OCI-M2 (cell line): ENCODE measurements around the gene IL6ST.

Experiments used
- DNase-seq: peaks from one replicate; lab custom pipeline; 2025; ENCODE audit not compliant: unreplicated experiment; lab: John Stamatoyannopoulos, UW

The IL6ST gene

DNA sequence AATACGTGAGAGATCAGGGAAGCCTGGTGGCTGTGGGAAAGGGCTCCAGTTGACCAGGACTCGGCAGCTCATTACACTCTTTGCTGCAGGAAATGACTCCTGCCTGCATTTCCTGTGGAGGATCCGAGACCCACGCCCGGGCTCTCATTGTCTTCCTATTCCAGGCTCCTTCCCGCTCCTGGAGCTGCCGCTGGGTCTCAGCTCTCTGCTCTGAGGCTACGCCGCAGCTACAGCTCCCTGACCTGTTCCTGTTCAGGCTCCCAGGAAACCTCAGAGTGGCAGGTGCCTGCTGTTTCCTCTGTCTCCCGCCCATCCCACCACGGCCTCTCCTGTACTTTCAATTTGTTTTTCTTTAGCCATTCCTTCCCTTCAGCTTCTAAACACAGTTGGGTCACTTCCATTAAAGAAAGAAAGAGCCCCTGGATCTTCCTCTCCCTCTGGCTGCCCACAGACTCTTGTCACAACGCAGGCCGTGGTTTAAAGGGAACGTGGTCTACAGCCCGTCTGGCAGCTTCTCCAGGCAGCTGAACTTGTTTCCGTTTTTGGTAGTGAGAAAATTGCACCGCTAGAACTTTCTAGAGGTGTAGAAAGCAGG, 71.5 kb downstream of the IL6ST start:
- DNase-seq: no peak

DNA sequence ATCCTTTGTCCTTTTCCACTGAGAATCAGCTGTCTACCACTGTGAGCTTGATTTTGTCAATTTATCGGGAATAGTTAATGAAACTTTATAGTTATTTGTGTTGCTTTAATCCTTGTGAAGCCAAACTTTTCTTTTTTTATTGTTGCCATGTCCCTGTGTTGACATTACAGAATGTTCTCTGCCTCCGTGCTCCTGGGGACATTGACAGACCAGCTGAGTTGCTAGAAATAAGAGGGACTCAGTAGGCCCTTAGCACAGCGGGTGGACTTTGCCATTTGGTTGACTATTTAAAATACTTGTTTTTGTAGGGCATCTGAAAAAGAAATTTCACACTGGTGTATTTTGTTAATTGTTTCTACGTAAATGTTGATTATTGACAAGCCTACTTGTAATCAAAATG, 73.1 kb downstream of the IL6ST start:
- DNase-seq: no peak

DNA sequence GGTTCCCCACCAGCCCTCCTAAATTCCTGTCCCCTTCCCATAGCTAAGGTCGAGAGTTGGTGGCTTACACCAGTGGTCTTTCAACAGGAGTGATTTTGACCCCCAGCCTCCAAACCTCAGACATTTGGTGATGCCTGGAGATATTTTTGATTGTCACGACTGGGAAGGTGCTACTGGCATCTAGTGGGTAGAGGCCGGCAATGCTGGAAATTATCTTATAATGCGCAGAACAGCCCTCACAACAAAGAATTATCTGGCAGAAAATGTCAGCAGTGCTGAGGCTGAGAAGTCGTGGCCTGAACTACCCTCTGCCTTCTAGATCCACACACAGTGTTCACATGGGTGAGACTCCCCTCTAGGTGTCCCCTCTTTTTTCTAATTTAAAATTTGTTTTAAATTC, 74.0 kb downstream of the IL6ST start:
- no peak for DNase-seq

DNA sequence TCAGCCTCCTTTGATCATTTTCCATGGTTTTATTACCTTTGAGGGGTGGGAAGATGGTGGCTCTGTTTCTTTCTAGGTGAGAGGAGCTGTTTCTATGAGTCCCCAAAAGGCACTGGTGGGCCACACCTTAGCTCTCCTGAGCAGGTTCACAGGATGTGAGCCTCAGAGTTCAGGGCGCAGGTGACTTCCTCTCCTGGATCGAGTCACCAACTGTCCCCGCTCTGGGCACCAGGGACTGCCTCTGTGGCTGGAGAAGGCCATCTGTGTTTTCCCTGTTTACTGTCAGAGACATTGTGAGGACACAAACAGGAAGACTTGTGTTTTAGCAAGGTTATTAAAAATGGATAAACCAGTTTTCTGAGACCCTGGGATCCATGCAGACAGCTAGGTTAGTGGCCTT, 75.1 kb downstream of the IL6ST start:
- no peak for DNase-seq

DNA sequence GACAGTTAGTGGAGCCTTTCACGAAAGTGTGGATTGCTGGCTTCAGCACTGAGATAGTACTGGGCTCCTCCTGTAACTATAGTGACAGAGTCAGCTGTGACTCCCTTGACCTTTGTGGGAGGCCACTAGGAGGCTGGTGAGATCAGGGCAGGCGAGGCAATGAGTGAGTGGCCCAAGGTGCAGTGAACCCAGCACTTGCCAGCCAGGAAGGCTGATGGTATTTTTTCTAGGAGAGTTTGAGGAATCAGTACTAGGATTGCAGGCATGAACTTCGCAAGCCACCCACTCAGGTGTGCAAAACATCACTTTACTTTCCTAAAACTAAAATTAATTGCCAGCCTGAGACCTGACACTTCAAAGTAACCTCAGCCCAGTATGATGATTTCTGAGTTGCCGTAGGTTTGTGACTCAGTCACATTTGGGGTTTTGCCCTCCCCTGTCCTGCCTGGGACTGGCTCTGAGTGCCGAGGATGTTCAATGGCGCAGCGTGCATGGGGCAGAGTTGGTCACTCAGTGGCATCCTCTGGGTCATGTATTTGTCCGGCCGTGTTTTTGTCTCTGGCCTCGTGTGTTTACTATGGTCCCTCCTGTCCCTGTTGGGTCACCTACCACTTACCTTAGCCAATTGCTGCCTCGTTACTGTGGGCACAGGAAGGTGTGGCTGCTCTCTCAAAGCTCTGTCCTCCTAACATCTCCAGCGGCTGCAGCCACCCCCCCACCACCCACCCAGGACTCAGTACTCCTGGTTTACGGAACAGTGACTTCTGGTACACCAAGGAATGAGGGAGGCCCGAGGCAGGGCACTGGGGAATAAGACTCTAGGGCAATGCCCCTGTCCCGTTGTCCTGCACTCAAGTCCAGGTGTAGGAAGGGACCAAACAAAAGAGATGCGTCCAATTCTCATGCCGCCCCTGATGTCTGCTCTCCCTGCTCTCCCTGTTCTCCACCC, 76.4 kb downstream of the IL6ST start:
- DNase-seq: no peak

DNA sequence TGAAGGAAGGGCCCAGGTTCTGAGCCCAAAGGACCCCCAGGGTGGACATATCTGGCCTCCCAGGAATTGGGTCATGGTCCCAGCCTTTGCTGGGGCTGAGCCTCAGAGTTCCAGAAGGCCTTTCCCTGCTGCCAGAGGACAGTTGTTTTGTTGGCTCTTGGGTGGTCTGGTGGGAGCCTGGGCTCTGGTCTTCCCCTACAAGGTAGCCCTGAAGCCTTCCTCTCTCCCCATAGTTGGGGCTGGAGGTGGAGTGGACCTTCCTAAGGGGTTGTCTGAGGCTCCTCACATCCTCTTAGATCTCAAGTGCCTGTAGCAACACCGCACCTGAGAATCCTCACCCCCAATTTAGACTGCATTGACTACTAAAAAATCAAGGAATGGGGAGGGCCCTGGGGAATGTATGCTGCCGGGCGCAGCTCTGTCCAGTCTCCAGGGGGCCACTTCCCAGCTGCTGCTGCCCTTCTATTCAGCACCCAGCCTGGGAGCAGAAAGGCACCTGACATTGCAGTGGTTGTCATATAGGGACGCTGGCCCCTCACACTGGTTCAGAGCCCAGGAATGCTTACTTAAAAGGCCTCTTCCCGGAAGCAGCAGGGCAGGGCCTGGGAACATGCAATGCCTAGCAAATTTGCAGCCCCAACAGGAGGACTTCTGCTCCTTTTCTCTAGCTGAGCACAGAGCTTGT, 77.2 kb downstream of the IL6ST start:
- no peak for DNase-seq

DNA sequence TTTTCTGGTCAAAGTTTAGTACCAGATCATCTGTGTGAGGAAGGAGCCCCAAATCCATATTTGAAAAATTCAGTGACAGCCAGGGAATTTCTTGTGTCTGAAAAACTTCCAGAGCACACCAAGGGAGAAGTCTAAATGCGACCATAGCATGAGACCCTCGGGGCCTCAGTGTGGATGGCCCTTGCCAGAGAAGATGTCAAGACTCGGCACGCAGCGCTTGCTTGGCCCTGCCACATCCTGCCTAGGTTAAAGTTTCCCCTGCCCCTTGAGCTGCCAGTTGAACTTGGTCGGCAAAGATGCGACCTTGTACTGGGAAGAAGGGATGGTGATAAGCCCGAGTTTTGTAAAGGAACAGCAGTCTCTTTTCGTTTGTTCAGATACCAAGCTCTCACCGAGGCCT, 77.8 kb downstream of the IL6ST start:
- DNase-seq: no peak

DNA sequence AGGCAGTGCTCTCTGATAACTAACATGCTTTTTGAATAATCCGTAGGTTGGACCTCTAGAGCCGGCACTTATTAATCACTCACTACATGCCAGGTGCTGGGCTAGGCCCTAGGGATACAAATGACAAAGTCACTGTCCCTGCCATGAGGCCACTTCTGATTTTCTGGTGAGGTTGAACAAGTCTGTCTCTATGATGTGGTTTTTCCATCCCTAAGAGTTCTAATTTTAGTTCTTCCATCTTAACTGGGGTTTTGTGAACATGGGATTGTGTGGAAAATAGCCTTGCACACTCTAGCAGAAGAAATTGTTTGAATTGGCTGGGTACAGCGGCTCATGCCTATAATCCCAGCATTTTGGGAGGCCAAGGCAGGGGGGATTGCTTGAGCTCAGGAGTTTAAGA, 79.0 kb downstream of the IL6ST start:
- DNase-seq: no peak

DNA sequence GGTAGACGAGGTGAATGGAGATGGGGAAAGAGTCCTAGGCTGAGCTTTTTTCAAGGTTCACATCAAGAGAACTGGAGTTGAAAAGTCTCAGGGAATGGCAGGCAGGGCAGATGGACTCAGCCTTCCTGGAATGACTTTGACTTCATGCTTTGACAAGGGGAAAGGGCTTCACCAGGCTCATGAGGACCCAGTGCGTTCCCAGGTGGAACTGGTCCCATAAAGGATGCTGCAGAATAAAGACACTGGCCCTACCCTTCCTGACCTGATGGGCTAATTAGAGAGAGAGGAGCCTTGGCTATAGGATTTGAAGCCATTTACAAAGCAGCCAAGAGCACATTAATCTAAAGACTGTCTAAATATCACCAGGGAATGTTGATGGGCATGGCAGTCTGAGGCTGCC, 79.8 kb downstream of the IL6ST start:
- DNase-seq: no peak

DNA sequence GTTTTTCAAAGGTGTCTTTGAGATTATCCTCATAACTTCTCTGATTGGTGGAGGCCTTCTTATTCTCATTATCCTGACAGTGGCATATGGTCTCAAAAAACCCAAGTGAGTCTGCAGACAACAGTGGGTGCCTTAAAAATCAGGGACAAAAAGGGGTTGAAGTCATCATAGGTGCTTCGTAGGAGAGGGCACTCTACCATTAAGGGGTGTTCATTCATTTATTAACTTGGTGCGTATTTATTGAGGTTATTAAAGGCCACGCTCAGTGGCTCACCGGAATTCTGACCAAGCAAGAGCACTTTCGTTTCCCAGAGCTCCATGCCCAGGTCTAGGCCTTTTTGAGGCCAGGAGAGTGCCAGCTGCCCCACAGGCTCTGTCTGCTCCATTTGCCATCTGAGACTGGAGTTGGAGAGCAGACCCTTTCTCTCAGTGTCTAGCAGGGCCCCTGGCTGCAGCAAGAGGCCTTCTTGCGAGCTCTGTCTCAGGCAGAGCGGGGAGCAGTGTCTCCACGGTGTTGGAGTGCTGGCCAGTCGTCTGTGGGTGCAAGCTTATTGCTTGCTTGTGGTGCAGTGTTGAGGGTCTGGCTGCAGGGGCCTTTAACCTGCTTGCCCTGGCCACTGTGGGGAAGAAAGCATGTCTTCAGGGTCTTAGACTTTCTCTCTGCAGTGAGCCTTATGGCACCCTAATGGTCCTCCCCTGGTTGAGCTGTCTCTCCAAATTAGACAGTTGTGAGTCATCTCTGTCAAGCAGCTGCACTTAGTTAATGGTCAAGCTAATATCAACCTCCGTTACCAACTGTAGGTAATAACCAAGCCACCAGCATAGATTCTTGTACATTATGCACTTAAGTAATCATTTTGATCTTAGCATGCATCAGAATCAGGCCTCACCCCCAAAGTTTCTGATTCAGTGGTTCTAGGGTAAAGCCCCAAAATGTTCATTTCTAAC, 81.0 kb downstream of the IL6ST start:
- DNase-seq: no peak

DNA sequence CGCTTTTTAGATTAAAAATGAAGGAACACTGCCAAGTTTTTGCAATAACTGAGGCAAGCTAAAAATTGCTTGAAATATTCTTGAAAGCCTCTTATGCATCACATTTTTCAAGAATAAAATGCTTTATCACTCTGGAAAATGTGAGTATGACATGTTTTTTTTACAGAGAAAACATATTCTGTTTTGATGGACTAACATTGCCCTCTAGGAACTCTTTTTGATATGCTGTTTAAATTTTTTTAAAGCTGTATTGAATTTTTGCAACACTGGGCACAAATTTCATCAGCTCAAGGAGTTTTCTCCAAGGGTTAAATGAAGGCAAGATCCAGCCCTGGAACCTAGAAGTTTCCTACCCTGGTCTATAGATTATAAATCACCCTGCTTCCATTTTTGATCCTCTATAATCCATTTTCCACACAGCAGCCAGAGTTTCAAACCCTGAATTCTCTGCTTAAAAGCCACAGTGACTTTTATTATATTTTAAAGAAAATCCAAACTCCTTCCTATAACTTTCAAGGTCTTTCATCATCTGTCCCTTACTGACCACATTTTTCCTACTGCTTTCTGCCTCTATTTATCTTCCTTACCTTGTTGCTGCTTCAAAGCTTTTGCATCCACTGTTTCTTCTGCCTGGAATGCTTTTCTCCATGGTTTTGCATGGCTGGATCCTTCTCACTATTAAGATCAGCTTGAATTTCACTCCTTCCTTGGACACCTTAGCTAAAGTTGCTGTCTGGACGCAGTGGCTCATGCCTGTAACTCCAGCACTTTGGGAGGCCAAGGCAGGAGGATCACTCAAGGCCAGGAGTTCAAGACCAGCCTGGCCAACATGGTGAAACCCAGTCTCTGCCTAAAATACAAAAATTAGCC, 82.7 kb downstream of the IL6ST start:
- DNase-seq: no peak

DNA sequence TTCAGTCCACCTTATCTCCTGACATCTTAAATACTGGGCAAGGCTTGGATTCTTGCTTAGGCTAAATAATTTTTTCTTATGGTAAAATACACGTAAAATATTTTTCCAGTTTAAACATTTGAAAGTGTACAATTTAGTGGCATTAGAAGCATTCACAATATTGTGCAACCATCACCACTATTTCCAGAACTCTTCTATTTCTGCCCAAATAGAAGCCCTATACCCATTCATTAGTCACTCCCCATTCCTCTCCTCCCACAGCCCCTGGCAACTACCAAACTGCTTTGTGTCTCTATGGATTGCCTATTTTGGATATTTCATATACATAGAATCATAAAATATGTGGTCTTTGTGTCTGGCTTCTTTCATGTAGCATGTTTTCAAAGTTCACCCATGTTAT, 86.0 kb downstream of the IL6ST start:
- no peak for DNase-seq

DNA sequence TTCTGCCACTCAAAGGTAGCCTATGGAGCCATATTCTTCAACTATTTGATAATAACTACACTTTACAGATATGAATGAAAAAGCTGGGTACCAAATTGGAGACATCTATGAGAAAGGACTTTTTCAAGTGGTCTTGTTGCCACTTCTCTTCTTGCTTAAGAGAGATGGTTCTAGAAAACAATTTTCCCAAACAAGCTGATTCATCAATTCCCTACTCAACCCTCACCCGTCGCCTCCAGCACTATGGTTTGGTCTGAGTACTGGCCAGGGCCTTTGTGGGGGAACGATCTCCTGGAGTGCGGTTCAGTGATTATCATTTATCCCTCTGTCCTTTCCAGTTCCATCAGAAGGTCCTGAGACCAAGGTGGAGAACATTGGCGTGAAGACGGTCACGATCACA, 86.8 kb downstream of the IL6ST start:
- no peak for DNase-seq

DNA sequence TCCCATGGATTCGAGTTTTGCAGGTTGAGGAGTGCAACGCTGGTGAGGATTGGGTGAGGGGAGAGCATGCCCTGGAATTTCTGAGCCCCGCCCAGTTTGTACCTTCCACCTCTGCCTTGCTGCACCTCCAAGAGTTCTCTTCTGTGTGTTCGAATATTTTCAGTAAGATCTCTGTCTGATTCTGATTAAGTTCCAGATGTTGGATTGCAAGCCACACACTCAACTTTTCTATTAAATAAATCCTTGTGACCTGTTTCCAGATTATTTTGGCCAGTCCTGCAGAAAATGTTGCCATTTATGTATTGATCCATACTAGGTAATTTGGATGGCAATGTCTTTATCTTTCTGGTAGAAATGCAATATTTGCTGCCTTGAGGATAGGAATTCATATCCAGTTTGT, 89.5 kb downstream of the IL6ST start:
- DNase-seq: no peak

DNA sequence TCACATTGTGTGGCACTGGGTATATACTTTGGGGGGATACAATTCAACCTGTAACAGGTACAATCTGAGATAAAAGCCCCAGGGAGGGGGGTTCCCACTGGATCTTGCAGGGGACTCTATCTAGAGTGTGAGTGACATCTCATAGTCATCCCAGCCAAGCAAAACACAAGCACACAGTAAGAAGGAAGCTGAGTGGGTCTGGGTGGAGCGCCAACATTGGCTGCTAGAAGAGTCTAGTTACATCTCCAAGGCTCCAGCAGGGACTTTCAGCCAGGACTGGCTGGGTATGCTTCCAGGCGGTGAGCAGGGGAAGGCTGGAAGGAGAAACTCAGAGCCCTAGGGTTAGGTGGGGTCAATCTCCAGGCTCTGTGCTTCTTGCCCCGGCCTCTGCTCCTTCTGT, 90.6 kb downstream of the IL6ST start:
- no peak for DNase-seq

DNA sequence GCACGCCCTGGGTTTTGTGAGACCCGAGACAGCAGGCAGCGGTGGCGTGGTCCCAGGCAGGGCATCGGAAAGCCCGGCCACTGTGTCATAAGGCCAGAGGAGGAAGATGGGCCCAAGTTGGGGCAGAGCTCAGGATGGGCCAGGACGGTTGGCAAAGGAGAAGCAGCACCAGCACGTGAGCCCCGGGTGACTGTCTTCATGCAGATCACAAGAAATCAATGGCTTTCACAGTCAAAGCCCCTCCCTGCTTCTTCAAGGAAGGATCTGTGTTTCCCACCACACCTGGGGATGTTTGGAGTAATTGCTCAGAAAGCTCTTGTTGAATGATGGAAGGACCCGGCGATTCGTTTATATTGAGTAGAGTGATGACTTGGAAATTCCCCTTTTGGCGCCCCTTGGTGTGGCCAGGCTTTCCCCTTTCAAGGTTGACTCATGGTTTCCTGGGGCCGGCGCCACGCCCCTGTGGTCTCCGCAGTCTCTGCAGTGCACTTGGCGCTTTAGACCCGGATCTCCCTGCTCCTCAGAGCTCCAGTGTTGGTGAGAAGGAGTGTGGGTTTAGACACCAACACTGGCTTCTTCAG, 91.6 kb downstream of the IL6ST start:
- DNase-seq: no peak

DNA sequence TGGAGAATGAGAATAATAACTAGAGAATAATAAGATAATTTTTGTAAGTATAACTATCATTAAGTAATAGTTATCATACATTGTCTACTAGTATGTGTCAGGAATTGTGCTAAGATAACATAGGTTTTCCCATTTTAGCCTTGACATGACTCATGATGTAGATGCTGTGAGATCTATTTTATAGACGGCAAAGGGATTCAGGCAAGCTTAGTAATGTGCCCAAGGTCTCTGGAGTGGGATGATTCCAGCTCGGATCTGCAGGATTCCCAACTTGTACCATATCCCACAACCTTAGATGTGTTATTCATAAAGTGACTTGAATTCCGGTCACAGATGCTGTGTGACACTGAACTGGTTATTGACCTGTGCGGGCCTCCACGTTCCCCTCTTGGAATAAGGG, 92.1 kb downstream of the IL6ST start:
- no peak for DNase-seq

DNA sequence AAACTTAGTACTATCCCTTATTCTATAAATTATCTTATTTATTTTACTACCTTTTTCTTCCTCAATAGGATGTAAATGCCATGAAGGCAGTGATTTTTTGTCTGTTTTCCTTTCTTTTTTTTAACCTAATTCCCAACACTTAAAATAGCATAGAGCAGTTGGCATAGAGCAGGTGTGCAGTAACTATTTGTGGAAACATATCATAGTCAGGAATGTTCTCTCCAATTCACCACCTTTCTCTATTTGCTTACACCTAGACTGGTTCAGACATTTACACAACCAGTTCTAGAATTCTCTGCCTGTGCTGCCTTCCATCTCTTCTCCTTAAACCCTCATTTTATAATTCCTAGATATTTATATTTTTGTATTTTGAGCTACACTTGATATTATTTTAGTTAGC, 94.0 kb downstream of the IL6ST start:
- DNase-seq: no peak

DNA sequence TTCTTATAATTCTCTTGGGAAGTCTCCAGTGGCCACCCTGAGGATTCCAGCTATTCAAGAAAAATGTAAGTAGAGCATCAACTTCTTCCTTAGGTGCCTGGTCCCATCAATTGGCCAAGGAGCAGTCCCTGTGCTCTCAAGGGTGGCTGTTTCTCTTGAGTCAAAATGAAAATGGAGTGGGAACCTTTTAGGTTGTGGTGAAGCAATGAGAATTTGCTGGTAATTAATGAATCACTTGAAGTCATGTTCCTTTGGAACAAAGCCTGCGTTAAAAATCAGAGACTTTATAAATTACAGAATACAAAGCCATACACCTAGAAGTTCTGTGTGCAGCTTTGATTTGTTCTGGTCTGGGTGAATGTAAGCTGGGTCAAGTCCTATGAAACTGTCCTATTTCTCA, 94.7 kb downstream of the IL6ST start:
- no peak for DNase-seq

DNA sequence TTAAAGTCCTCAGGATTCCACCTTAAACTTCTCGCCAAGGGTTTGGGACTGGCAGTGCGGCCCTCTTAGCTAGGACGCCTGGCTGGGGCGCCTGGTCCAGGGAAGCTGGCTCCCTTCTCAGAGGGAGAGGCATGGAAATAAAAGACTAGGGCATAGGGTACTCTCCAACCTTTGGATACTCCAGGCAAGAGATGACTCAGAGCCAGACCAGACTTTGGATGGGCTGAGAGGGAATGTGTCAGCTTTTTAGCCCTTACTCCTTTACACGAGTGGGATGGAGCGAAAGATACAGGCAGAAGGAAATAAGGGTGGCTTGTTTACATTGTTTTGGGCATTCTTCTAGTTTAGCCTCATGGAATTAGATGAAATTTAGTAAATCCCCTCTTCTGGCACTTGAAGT, 95.4 kb downstream of the IL6ST start:
- DNase-seq: no peak
